GM10248 (cell line): ENCODE measurements around the gene C9orf43.
A peak's percentile ranks its signal among the peaks of the same experiment; 100 is the strongest.

Source experiments
- CTCF ChIA-PET: fragments of 300-600 bp; sonication (Branson Sonifier 250); formaldehyde crosslinking; extraction: SDS; loops from one replicate; lab custom pipeline; 2021; ENCODE audit warnings: antibody characterized with exemption; lab: Yijun Ruan, JAX
- POLR2A ChIA-PET: fragments of 350-650 bp; sonication (Branson Sonifier 250); formaldehyde crosslinking; extraction: SDS; loops from one replicate; lab custom pipeline; 2020; ENCODE audit warnings: antibody characterized with exemption; lab: Yijun Ruan, JAX
- DNase-seq: peaks from one replicate; pipeline ENCODE4 v3.0.0; 2012; ENCODE audit errors: extremely low spot score
- CTCF ChIP-seq: IDR thresholded peaks from 2 replicates; pipeline ENCODE4 v1.5.1; 2012; ENCODE audit warnings: mild to moderate bottlenecking, low read depth; ENCODE audit errors: extremely low read depth, missing control alignments, control extremely low read depth

The C9orf43 gene

GRCh38 chr9:113416149-113416721, 5.7 kb downstream of the C9orf43 start:
- DNase-seq, result peak; percentile 72
- TF ChIP-seq CTCF, result no peak
- POLR2A ChIA-PET, result interaction anchor here (0.6 kb wide), 1 partner anchor 184 kb away, joined by 4 read pairs; no protein-coding TSS in a partner anchor

DNA sequence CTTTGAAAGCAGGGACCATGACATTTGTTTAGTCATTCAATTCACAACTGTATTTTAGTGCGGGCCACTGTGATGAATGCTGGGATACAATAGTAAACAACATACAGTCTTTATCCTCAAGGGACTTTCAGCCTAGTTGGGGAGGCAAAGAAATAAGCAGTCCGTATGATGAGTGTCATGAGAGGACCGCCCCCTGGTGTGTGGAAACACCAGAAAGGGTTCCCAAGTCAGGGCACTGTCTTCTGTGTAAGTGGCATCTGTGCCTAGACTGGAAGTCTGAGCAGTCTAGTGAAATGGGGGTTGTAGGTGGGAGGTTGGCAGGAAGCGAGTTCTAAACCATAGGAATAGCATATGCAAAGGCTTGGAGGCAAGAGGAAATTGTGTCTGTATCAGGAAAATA, 6.8 kb downstream of the C9orf43 start:
- TF ChIP-seq CTCF, result no peak
- POLR2A ChIA-PET, result no interaction called here
- CTCF ChIA-PET, result interaction anchor here (0.9 to 1.4 kb wide), 2 partner anchors 9 to 239 kb away, joined by 3 to 4 read pairs; no protein-coding TSS in a partner anchor
- DNase-seq, result no peak

More at GRCh38 chr9:113416149-113416721, 5.7 kb downstream of the C9orf43 start:
- CTCF ChIA-PET, result interaction anchor here (0.9 to 1.7 kb wide), 3 partner anchors 10 to 240 kb away, joined by 3 to 7 read pairs (median 4); no protein-coding TSS in a partner anchor

DNA sequence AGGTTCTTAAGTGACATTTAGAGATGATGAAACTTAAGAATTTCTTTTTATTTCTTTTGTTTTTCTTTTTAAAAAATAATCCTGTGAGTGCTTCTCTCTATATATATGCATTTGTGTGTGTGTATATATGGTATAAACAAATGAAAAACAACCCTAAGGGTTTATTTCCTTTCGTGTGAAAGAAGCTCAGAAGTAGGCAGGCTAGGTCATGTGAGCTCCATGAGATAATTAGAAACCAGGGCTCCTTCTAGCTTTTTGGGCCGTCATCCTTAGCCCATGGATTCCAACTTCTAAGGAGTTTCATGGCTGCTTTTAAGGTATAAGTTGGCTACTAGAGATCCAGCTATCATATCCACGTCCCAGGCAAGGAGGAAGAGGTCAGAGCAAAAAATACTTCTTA, 11.2 kb downstream of the C9orf43 start:
- ChIA-PET POLR2A (no interaction called here), CTCF (interaction anchor here (0.9 to 1.3 kb wide), 3 partner anchors 10 to 236 kb away, joined by 3 read pairs; no protein-coding TSS in a partner anchor)
- no peak for DNase-seq
- no peak for TF ChIP-seq CTCF

GRCh38 chr9:113425072-113425471, 14.5 kb downstream of the C9orf43 start:
- ChIA-PET POLR2A (no interaction called here), CTCF (interaction anchor here (0.9 to 1.6 kb wide), 3 partner anchors 24 to 233 kb away, joined by 3 to 4 read pairs (median 3); partner anchors contain the start of gene ALAD)
- DNase-seq, result no peak
- no peak for TF ChIP-seq CTCF

DNA sequence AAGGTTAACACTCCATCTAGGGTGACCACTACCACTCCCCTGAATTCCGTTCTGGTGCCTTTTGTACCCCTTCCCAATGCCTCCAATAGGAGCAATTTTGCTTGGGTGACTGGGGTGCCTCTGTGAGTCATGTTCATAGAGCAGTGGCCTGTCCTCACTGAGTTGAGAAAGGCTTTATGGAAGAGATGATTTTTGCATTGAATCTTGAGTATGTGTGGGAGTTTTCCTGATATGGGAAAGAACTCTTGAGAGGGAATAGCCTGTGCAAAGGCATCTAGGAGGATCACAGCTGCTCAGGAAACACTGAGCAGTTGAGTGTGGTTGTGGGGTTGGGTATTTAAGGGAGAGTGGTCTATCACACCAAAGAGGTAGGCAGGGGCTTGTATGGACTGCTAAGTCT, 16.2 kb downstream of the C9orf43 start:
- no peak for DNase-seq
- CTCF ChIA-PET, result interaction anchor here (0.9 to 2.5 kb wide), 6 partner anchors 10 to 228 kb away, joined by 3 to 8 read pairs (median 4); partner anchors contain the start of genes ALAD and CDC26
- no peak for TF ChIP-seq CTCF
- POLR2A ChIA-PET, result no interaction called here

DNA sequence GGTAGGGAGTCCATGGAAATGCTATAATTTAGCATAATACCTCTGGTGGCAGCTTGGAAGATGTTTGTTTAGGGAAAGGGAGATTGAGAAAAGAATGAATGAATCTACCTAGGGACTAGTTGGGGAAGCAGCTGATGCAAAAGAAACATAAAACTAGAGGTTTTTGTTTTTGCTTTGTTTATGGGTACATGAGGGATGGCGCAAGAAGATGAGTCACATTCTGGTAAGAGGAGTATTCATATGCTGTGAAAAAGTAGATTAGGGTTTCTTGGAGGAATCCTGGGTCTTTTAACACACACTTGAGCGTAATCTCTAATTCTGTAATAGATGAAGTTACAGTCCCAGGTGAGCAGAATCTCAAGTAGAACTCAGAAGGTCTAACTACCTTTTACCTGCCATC, 17.1 kb downstream of the C9orf43 start:
- ChIA-PET POLR2A (no interaction called here), CTCF (interaction anchor here (0.9 to 2.5 kb wide), 4 partner anchors 18 to 230 kb away, joined by 3 to 8 read pairs (median 5); partner anchors contain the start of gene CDC26)
- TF ChIP-seq CTCF, result no peak
- no peak for DNase-seq
